Heart left ventricle (tissue), 13 donors: ENCODE data around the gene PI4KA.

Source experiments
- POLR2A ChIP-seq, 2 donors: fragments of 450-650 bp; IDR thresholded peaks; one replicate each; pipeline ENCODE4 v1.6.1; 2017; ENCODE audit warnings: antibody characterized with exemption in 2 of 2, mild to moderate bottlenecking in 2 of 2, moderate library complexity in 2 of 2
- TF ChIP-seq, protein P1 (sequence below), 12 donors: fragments of 200-600 bp; sonication (generic) in 4 of 12; IDR thresholded peaks; one replicate each; pipeline versions ENCODE4 v1.5.0 to v1.8.0; 2018 to 2022; ENCODE audit warnings: antibody characterized with exemption in 12 of 12, mild to moderate bottlenecking in 5 of 12
- donor health status: ischemic (EF 13 %, LVEDD 7.1; RV severe dilation, severe dysfunction).
- donor health status: DM: no; HTN: yes; CAD: no.
- donor health status: DM: no; HTN: no; CAD: no.
- donor health status: ischemic (EF 25% LVEDD 6.9; RV normal size, moderate dysfunction).
- donor health status: ischemic (EF 25% LVEDD 5.7; RV mildly dilated, moderate dysfunction).
- donor health status: ischemic (EF 35%, LVEDD 5.7; RV mildly dilated, moderate dysfunction).
- donor health status: nonischemic (EF 11% LVEDD 7.7; RV severe dilation, severe dysfunction).
- donor health status: DM: yes; HTN: yes; CAD: no.
- donor health status: PGD.
- donor health status: ischemic (EF 29% LVEDD 5.4; RV normal size, mild dysfunction).
- donor health status: nonischemic (EF 23%, LVEDD 6.1; RV moderate dilation, normal function).

DNA sequence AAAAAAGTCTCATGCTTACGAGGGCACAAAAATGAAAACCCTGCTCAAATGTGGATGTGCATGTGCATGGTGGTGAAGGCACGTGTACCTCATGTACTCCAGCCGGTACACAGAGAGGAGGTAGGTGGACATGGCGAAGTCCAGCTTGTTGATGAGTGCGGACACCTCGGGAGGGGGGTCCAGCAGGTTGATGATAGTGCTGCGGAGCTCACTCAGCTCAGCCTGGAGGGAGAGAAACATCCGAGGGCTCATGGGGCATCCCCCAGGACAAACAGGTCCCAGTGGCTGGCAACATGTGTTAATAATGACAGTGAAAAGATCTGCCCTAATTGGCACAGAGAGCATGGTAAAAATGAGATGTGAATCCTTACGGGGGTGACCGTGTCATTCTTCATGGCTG, 93.9 kb downstream of the PI4KA start:
- TF ChIP-seq, protein P1, sequence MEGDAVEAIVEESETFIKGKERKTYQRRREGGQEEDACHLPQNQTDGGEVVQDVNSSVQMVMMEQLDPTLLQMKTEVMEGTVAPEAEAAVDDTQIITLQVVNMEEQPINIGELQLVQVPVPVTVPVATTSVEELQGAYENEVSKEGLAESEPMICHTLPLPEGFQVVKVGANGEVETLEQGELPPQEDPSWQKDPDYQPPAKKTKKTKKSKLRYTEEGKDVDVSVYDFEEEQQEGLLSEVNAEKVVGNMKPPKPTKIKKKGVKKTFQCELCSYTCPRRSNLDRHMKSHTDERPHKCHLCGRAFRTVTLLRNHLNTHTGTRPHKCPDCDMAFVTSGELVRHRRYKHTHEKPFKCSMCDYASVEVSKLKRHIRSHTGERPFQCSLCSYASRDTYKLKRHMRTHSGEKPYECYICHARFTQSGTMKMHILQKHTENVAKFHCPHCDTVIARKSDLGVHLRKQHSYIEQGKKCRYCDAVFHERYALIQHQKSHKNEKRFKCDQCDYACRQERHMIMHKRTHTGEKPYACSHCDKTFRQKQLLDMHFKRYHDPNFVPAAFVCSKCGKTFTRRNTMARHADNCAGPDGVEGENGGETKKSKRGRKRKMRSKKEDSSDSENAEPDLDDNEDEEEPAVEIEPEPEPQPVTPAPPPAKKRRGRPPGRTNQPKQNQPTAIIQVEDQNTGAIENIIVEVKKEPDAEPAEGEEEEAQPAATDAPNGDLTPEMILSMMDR (IDR thresholded peaks at IDR 0.05): no peak
- TF ChIP-seq POLR2A (IDR thresholded peaks at IDR 0.05): no peak
